PC-3 (cell line): ENCODE data around the gene TC2N.

Source experiments
- EZH2 ChIP-seq: fragments of 300-600 bp; sonication (generic); IDR thresholded peaks from one replicate; pipeline ENCODE4 v1.6.1; 2017; ENCODE audit warnings: antibody characterized with exemption, mild to moderate bottlenecking, low read length; ENCODE audit not compliant: unreplicated experiment
- TF ChIP-seq, protein P1 (sequence below): fragments of 300-600 bp; sonication (generic); conservative IDR thresholded peaks from 2 replicates; pipeline ENCODE4 v1.5.1; 2017; ENCODE audit warnings: antibody characterized with exemption, low read depth, mild to moderate bottlenecking, low read length

DNA sequence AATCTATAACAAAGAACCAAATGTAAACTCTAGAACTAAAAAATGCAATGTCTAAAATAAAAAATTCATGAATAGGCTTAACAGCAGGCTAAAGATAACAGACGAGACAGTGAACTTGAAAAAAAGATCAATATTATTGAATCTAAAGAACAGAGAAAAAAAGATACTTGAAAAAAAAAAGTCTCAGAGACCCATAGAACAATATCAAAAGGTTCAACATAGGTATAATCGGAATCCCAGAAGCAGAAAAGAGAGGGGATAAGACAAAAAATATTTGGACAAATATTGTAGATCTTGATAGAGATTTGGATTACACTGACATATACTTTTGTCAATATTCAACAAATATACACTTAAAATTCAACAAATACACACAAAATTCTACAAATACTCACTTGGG lies 56.6 kb downstream of the TC2N start:
- TF ChIP-seq, protein P1, sequence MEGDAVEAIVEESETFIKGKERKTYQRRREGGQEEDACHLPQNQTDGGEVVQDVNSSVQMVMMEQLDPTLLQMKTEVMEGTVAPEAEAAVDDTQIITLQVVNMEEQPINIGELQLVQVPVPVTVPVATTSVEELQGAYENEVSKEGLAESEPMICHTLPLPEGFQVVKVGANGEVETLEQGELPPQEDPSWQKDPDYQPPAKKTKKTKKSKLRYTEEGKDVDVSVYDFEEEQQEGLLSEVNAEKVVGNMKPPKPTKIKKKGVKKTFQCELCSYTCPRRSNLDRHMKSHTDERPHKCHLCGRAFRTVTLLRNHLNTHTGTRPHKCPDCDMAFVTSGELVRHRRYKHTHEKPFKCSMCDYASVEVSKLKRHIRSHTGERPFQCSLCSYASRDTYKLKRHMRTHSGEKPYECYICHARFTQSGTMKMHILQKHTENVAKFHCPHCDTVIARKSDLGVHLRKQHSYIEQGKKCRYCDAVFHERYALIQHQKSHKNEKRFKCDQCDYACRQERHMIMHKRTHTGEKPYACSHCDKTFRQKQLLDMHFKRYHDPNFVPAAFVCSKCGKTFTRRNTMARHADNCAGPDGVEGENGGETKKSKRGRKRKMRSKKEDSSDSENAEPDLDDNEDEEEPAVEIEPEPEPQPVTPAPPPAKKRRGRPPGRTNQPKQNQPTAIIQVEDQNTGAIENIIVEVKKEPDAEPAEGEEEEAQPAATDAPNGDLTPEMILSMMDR: no peak
- TF ChIP-seq EZH2: no peak
